Cardiac muscle cell (in vitro differentiated cells and primary cell): Measurements from ENCODE around the gene KCNMB1. TPM values are rescaled to one million over a fixed set of nuclear protein-coding genes. Genes with fewer than 3 reads are reported as not detected.

ENCODE experiments used
- DNase-seq, 2 donors: peaks; one replicate each; pipeline versions ENCODE4 v3.0.0 to v3.0.0-alpha.2; 2010 to 2017; ENCODE audit warnings: low read depth in 1 of 2, low spot score in 1 of 2
- H3K27ac ChIP-seq: fragments of 200-600 bp; sonication (generic); 2 replicates; pipeline ENCODE4 v1.5.1; 2016
- H3K27me3 ChIP-seq: fragments of 200-600 bp; sonication (generic); 2 replicates; pipeline ENCODE4 v1.6.0; 2016; ENCODE audit warnings: control low read depth
- H3K36me3 ChIP-seq: fragments of 200-600 bp; sonication (generic); 2 replicates; pipeline ENCODE4 v1.5.1; 2016; ENCODE audit warnings: control low read depth
- H3K4me1 ChIP-seq: fragments of 200-600 bp; sonication (generic); 2 replicates; pipeline ENCODE4 v1.8.1; 2017; ENCODE audit warnings: low read depth, mild to moderate bottlenecking, mixed run types
- H3K4me3 ChIP-seq: fragments of 200-600 bp; sonication (generic); 2 replicates; pipeline ENCODE4 v1.5.1; 2016; ENCODE audit warnings: mild to moderate bottlenecking
- H3K9me3 ChIP-seq: fragments of 200-600 bp; sonication (generic); 2 replicates; pipeline ENCODE4 v1.5.1; 2017; ENCODE audit warnings: low read depth, mild to moderate bottlenecking, control low read depth
- CTCF ChIP-seq: IDR thresholded peaks from 2 replicates; pipeline ENCODE4 v1.5.1; 2012; ENCODE audit warnings: low read depth, mild to moderate bottlenecking, low read length
- polyA plus RNA-seq: library from polyadenylated mRNA; unstranded; fragments of >200 nt; fragmentation: Nextera tagmentation; extraction: Ambion mirVana; gene quantifications from 2 replicates; pipeline ENCODE4 v1.2.1, GENCODE V29; 2016
- total RNA-seq: library from RNA; depleted of rRNA; stranded (reverse); fragments of >200 nt; gene quantifications from 2 replicates; pipeline ENCODE4 v1.2.3, GENCODE V29; 2016

The KCNMB1 gene
- total RNA-seq = 1.9 and 2.9 TPM in 2 replicates
- 2.9 and 3.9 TPM in 2 replicates for polyA plus RNA-seq

- no peaks in the 10 kb centered on the region for H3K27me3 ChIP-seq
- H3K9me3 ChIP-seq = no peaks in the 10 kb centered on the region
- DNase-seq = peak in 1 of 2 donors; percentile 56
- no peak within 1 kb of the TSS for H3K4me3 ChIP-seq
- H3K36me3 ChIP-seq = no peaks in the 10 kb centered on the region
- H3K4me1 ChIP-seq = peaks cover 32% of the 10 kb centered on the region
- no peak for TF ChIP-seq CTCF
- H3K27ac ChIP-seq = peak within 1 kb of the TSS; percentile 93
Observed at GRCh38 chr5:170388818-170389549, at the start of gene KCNMB1. Gene KCNMB1, minus strand, starts transcription at chr5:170389367. Its CDS starts 3,920 bp downstream, at chr5:170385447.

GRCh38 chr5:170438581-170438980, 49.4 kb upstream of the KCNMB1 start:
- Histone ChIP-seq H3K36me3 (no peaks in the 10 kb centered on the region), H3K4me1 (no peaks in the 10 kb centered on the region), H3K9me3 (no peaks in the 10 kb centered on the region), H3K27ac (no peak overlapping the region), H3K4me3 (no peak overlapping the region), H3K27me3 (no peaks in the 10 kb centered on the region)
- DNase-seq = no peak
- TF ChIP-seq CTCF = no peak

GRCh38 chr5:170437621-170438375, 48.6 kb upstream of the KCNMB1 start:
- no peak for TF ChIP-seq CTCF
- H3K27me3 ChIP-seq = no peaks in the 10 kb centered on the region
- H3K9me3 ChIP-seq = no peaks in the 10 kb centered on the region
- DNase-seq = no peak
- H3K4me3 ChIP-seq = no peak overlapping the region
- no peaks in the 10 kb centered on the region for H3K36me3 ChIP-seq
- no peaks in the 10 kb centered on the region for H3K4me1 ChIP-seq
- no peak overlapping the region for H3K27ac ChIP-seq

GRCh38 chr5:170436335-170436734, 47.2 kb upstream of the KCNMB1 start:
- Histone ChIP-seq H3K4me3 (no peak overlapping the region), H3K36me3 (no peaks in the 10 kb centered on the region), H3K27me3 (no peaks in the 10 kb centered on the region), H3K27ac (no peak overlapping the region), H3K9me3 (no peaks in the 10 kb centered on the region), H3K4me1 (no peaks in the 10 kb centered on the region)
- TF ChIP-seq CTCF = no peak
- no peak for DNase-seq

- H3K9me3 ChIP-seq = no peaks in the 10 kb centered on the region
- peak; percentile 69 to 74 for DNase-seq
- no peaks in the 10 kb centered on the region for H3K36me3 ChIP-seq
- H3K27ac ChIP-seq = no peak overlapping the region
- H3K4me1 ChIP-seq = no peaks in the 10 kb centered on the region
- TF ChIP-seq CTCF = peak; percentile 97
- H3K27me3 ChIP-seq = no peaks in the 10 kb centered on the region
- no peak overlapping the region for H3K4me3 ChIP-seq
Observed at GRCh38 chr5:170434966-170435605, 45.9 kb upstream of the KCNMB1 start.
